Mucosa of rectum (tissue), 2 donors: ENCODE data around the gene WNT10A.
"Not testable (repeated sequence)": the region's sequence is repeated elsewhere in the genome, so short reads cannot be mapped to it uniquely, and the experiment has no call there.

Experiments
- H3K27ac ChIP-seq, 2 donors: one replicate each; pipeline ENCODE4 v1.7.0; 2013; ENCODE audit warnings: inconsistent platforms in 2 of 2, low read depth in 2 of 2, low read length in 2 of 2
- H3K27me3 ChIP-seq, 2 donors: one replicate each; pipeline ENCODE4 v1.7.0; 2013; ENCODE audit warnings: low read length in 2 of 2; ENCODE audit not compliant: control insufficient read depth in 2 of 2, insufficient read depth in 2 of 2
- H3K36me3 ChIP-seq, 2 donors: one replicate each; pipeline ENCODE4 v1.7.0; 2013; ENCODE audit warnings: low read length in 2 of 2; ENCODE audit not compliant: control insufficient read depth in 2 of 2, insufficient read depth in 2 of 2
- H3K4me1 ChIP-seq, 2 donors: one replicate each; pipeline ENCODE4 v1.7.0; 2013; ENCODE audit warnings: low read length in 2 of 2, mild to moderate bottlenecking in 1 of 2; ENCODE audit not compliant: control insufficient read depth in 2 of 2, insufficient read depth in 2 of 2
- H3K4me3 ChIP-seq, 2 donors: one replicate each; pipeline ENCODE4 v1.7.0; 2013; ENCODE audit warnings: low read length in 2 of 2
- H3K9ac ChIP-seq, 2 donors: one replicate each; pipeline ENCODE4 v1.7.0; 2013; ENCODE audit warnings: low read length in 2 of 2, low read depth in 1 of 2, mild to moderate bottlenecking in 1 of 2
- H3K9me3 ChIP-seq, 2 donors: one replicate each; pipeline ENCODE4 v1.7.0; 2013; ENCODE audit warnings: low read length in 2 of 2; ENCODE audit not compliant: control insufficient read depth in 2 of 2
- donor health status: healthy.
- donor health status: Normal muscosa, but diverticular disease.

WNT10A gene

DNA sequence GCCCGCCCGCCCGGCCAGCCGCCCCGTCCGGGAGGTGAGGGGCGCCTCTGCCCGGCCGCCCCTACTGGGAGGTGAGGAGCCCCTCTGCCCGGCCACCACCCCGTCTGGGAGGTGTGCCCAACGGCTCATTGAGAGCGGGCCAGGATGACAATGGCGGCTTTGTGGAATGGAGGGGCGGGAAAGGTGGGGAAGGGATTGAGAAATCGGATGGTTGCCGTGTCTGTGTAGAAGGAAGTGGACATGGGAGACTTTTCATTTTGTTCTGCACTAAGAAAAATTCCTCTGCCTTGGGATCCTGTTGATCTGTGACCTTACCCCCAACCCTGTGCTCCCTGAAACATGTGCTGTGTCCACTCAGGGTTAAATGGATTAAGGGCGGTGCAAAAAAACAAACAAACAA is 33.7 kb upstream of the WNT10A start:
- not testable (repeated sequence) for H3K9ac ChIP-seq, H3K9me3 ChIP-seq, H3K36me3 ChIP-seq, H3K27me3 ChIP-seq, H3K27ac ChIP-seq, H3K4me3 ChIP-seq, H3K4me1 ChIP-seq

GRCh38 chr2:218849721-218850120 is 30.9 kb upstream of the WNT10A start:
- H3K27ac ChIP-seq, result no peak overlapping the region
- no peak overlapping the region for H3K9ac ChIP-seq
- no peak overlapping the region for H3K4me3 ChIP-seq
- no peaks in the 10 kb centered on the region for H3K9me3 ChIP-seq
- no peaks in the 10 kb centered on the region for H3K4me1 ChIP-seq
- no peaks in the 10 kb centered on the region for H3K36me3 ChIP-seq
- H3K27me3 ChIP-seq, result peaks cover 16 to 22% of the 10 kb centered on the region in 2 donors

GRCh38 chr2:218850796-218851195 is 29.9 kb upstream of the WNT10A start:
- H3K27ac ChIP-seq, result no peak overlapping the region
- H3K36me3 ChIP-seq, result no peaks in the 10 kb centered on the region
- no peaks in the 10 kb centered on the region for H3K9me3 ChIP-seq
- peaks cover 25 to 32% of the 10 kb centered on the region in 2 donors for H3K27me3 ChIP-seq
- no peak overlapping the region for H3K9ac ChIP-seq
- H3K4me1 ChIP-seq, result no peaks in the 10 kb centered on the region
- no peak overlapping the region for H3K4me3 ChIP-seq

DNA sequence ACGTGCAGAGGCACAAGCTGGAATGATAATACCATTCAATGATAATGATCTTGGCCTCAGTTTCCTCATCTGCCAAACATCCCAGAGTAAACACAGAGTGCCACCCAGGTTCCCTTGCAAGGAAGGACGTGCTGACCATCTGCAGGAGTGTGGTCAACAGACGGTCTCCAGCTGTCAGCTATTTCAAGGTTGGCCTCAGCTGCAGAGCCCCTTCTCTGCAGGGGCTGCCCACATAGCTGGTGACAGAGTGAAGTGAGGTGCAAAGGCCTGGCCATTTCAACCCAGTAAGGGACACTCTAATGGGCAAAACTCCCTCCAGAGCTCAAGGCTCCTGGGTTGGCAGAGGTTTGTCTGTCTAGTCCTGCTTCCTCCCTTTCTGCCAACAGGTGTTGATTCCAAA is 29.4 kb upstream of the WNT10A start:
- Histone ChIP-seq H3K4me3 (no peak overlapping the region), H3K9ac (no peak overlapping the region), H3K9me3 (no peaks in the 10 kb centered on the region), H3K36me3 (no peaks in the 10 kb centered on the region), H3K27ac (no peak overlapping the region), H3K27me3 (peaks cover 26 to 37% of the 10 kb centered on the region in 2 donors), H3K4me1 (no peaks in the 10 kb centered on the region)

DNA sequence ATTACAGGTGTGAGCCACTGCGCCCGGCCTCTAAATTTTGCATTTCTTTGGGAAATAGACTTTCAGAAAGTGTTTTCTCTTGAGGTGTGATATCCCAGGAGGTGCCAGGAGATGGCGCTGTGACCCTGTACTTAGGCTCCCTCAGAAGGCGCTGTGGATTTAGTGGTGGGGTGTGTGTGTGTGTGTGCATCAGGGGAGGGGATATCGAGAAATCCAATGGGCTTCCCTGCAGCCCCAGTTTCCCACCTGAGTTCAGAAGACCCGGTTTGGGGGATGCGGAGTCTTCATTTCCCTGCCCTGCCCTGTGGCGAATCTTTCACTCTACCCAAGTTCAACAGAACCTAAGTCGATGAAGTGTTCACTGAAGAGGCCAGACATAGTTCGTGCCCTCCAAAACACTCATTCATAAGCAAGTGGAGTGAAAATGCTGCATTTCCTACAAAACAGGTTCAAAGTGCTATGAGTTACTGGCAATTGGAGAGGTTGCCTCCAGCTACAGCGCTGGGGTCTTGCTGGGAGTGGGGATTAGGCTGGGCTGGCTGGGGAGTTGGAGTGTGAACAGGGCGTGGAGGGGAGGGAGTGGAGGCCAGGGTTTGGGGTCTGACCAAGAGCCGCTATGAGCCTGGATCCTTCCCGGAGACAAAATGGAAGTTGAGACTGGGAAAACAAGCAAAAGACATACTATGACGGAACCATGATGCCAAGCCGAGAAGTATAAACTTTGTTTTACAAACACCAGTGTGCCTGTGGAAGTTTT is 27.6 kb upstream of the WNT10A start:
- H3K27me3 ChIP-seq, result peaks cover 34 to 50% of the 10 kb centered on the region in 2 donors
- H3K4me3 ChIP-seq, result no peak overlapping the region
- H3K9me3 ChIP-seq, result no peaks in the 10 kb centered on the region
- no peak overlapping the region for H3K27ac ChIP-seq
- H3K4me1 ChIP-seq, result no peaks in the 10 kb centered on the region
- no peaks in the 10 kb centered on the region for H3K36me3 ChIP-seq
- no peak overlapping the region for H3K9ac ChIP-seq

DNA sequence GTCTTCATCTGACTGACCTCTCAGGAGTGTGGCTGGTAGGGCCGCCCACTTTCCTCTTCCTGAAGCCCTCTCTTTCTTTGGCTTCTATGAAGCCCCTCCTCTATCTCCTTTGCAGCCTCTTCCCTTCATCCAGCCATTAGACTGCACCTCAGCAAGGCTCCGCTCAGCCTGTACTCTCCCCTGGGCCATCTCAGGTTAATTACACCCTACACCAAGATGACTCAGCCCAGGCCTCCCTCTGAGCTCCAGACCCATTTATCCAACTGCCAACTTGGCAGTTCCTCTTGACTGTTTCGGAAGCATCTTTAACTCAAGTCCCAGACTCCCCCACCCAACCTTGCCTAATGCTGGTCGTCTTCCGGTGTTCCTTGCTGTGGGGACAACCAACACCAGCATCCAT is 26.9 kb upstream of the WNT10A start:
- Histone ChIP-seq H3K36me3 (no peaks in the 10 kb centered on the region), H3K4me3 (no peak overlapping the region), H3K4me1 (no peaks in the 10 kb centered on the region), H3K27ac (no peak overlapping the region), H3K9ac (no peak overlapping the region), H3K9me3 (no peaks in the 10 kb centered on the region), H3K27me3 (peaks cover 38 to 52% of the 10 kb centered on the region in 2 donors)

DNA sequence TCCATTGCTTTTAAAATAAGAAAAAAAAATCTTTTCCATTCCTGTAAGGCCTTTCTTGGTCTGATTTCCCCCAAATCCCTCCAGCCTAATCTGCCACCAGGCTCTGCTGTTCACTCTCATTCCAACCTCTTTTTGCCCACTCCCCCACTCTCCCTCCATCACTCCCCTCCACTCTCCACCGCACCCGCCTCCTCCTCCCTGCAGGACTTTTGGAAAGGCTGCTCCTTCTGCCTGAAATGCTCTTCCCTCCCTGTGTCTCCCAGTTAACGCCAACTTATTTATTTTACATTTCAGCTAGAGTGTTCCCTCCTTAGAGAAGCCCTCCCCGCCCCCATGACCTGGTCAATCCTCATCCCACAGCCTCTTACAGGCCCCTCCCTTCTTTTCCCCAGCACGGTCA is 25.8 kb upstream of the WNT10A start:
- Histone ChIP-seq H3K27me3 (peaks cover 42 to 55% of the 10 kb centered on the region in 2 donors), H3K9ac (no peak overlapping the region), H3K4me1 (no peaks in the 10 kb centered on the region), H3K36me3 (no peaks in the 10 kb centered on the region), H3K9me3 (no peaks in the 10 kb centered on the region), H3K27ac (no peak overlapping the region), H3K4me3 (no peak overlapping the region)

DNA sequence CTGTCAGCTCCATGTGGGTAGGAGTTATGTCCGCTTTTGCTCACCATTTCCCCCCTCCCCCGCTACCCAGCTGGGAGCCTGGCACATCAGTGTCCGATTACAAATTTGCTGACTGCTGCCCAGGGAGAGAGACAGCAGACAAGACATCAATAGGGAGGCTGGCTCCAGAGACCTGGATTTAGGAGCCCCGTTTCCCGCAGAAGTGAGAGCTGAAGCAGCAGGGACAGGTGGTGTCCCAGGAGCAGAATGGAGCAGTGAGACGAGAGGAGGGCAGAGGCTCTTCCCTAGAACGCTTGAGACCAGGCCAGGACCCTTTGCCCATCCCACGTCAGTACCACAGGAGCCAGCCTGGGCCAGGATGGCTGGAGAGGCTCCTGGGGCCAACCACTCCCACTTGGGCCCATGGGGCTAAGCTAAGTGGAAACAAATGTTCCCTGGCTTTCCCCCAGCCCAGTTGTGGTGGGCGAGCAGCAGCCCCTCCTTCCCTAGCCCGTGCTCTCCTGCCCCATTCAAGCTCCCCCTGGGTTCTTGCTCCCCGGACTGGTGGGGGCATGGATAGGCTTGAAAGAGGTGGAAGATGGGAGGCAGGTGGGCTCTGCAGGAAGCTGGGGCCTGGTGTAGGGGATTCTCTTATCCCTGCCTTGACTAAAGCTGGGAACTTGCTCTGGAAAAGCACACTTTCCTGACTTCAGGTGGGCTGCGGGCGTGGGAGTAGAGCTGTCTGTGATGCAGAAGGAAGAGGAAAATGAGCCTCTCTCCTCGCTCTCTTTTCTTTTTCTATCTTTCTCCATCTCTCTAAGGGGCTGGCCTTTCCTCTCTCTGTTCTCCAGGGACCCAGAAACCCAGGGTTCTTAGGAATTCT is 25.1 kb upstream of the WNT10A start:
- Histone ChIP-seq H3K36me3 (no peaks in the 10 kb centered on the region), H3K9ac (no peak overlapping the region), H3K9me3 (no peaks in the 10 kb centered on the region), H3K27me3 (peaks cover 48 to 62% of the 10 kb centered on the region in 2 donors), H3K4me3 (no peak overlapping the region), H3K27ac (no peak overlapping the region), H3K4me1 (peaks cover 2 to 4% of the 10 kb centered on the region in 2 donors)

GRCh38 chr2:218856167-218856895 is 24.3 kb upstream of the WNT10A start:
- peaks cover 2 to 4% of the 10 kb centered on the region in 2 donors for H3K4me1 ChIP-seq
- no peaks in the 10 kb centered on the region for H3K9me3 ChIP-seq
- no peak overlapping the region for H3K27ac ChIP-seq
- H3K36me3 ChIP-seq, result no peaks in the 10 kb centered on the region
- H3K4me3 ChIP-seq, result no peak overlapping the region
- peaks cover 54 to 68% of the 10 kb centered on the region in 2 donors for H3K27me3 ChIP-seq
- H3K9ac ChIP-seq, result no peak overlapping the region

GRCh38 chr2:218856896-218857243 is 23.8 kb upstream of the WNT10A start:
- Histone ChIP-seq H3K9me3 (no peaks in the 10 kb centered on the region), H3K4me1 (peaks cover 2 to 4% of the 10 kb centered on the region in 2 donors), H3K36me3 (no peaks in the 10 kb centered on the region), H3K4me3 (no peak overlapping the region), H3K27ac (no peak overlapping the region), H3K9ac (no peak overlapping the region), H3K27me3 (peaks cover 59 to 71% of the 10 kb centered on the region in 2 donors)
